ENCODE measurements around the gene GALNT16.

DNA sequence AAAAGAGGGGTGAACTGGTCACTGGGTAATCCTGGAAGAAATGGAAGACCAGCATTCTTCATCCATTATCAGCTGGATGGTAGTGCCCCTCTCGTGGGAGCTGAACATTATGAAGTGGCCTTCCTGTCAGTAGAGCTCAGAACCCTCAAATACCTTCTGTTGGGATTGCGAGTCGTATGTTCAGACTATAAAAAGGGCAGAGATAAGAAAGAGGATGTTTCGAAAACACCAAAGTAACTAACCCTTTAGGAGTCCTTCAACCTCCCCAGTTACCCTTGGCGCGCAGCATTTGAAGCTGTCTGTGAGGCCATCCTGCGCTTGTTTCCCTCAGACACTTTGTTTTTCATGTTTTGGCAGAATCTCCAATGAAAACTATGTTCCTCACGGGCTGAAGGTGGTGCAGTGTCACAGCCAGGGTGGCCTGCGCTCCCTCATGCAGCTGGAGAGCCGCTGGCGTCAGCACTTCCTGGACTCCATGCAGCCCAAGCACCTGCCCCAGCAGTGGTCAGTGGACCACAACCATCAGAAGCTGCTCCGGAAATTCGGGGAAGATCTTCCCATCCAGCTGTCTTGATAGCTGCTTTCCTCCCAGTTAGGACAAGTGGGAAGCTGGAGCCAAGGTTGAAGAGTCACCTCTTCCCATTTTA lies 19.3 kb upstream of the GALNT16 start:
- TF ChIP-seq, protein P1, sequence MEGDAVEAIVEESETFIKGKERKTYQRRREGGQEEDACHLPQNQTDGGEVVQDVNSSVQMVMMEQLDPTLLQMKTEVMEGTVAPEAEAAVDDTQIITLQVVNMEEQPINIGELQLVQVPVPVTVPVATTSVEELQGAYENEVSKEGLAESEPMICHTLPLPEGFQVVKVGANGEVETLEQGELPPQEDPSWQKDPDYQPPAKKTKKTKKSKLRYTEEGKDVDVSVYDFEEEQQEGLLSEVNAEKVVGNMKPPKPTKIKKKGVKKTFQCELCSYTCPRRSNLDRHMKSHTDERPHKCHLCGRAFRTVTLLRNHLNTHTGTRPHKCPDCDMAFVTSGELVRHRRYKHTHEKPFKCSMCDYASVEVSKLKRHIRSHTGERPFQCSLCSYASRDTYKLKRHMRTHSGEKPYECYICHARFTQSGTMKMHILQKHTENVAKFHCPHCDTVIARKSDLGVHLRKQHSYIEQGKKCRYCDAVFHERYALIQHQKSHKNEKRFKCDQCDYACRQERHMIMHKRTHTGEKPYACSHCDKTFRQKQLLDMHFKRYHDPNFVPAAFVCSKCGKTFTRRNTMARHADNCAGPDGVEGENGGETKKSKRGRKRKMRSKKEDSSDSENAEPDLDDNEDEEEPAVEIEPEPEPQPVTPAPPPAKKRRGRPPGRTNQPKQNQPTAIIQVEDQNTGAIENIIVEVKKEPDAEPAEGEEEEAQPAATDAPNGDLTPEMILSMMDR (IDR thresholded peaks at IDR 0.05; ENCODE audit: insufficient read depth, low read depth, low read length) = no peak
- no peak for TF ChIP-seq EZH2 (IDR thresholded peaks at IDR 0.05; ENCODE audit: insufficient read depth, low read length)

Data from astrocyte (in vitro differentiated cells and primary cell).